Vagina (tissue), 2 donors: ENCODE measurements around the gene ASTN1.

Experiments used
- CTCF ChIP-seq, 3 experiments: fragments of 450-650 bp in 2 of 3; fragments of 200-600 bp in 1 of 3; sonication (generic) in 1 of 3; IDR thresholded peaks; one replicate each; pipeline ENCODE4 v1.5.1; 2017 to 2019; ENCODE audit warnings: antibody characterized with exemption in 3 of 3, mild to moderate bottlenecking in 2 of 3, moderate library complexity in 2 of 3
- POLR2A ChIP-seq, 2 donors: fragments of 450-650 bp; IDR thresholded peaks; one replicate each; pipeline ENCODE4 v1.6.1; 2017; ENCODE audit warnings: antibody characterized with exemption in 2 of 2, mild to moderate bottlenecking in 2 of 2, moderate library complexity in 2 of 2
- POLR2AphosphoS5 ChIP-seq, 2 donors: sonication (generic); formaldehyde crosslinking; IDR thresholded peaks; one replicate each; pipeline ENCODE4 v1.9.0; 2017; ENCODE audit warnings: antibody characterized with exemption in 2 of 2, mild to moderate bottlenecking in 2 of 2, low read depth in 1 of 2; ENCODE audit not compliant: insufficient read depth in 1 of 2

GRCh38 chr1:176876966-176877515 is 287.5 kb downstream of the ASTN1 start:
- TF ChIP-seq CTCF (IDR thresholded peaks at IDR 0.05), result no peak
- TF ChIP-seq POLR2A (IDR thresholded peaks at IDR 0.05), result no peak
- TF ChIP-seq POLR2AphosphoS5 (IDR thresholded peaks at IDR 0.05; ENCODE audit: insufficient read depth in 1 of 2, low read depth in 1 of 2), result no peak
